Skin of body (tissue), 2 donors: Measurements from ENCODE around the gene LRP4. TPM values are rescaled to one million over a fixed set of nuclear protein-coding genes. Genes with fewer than 3 reads are reported as not detected.

Experiments used
- DNase-seq: peaks from one replicate; lab custom pipeline; 2025; lab: John Stamatoyannopoulos, UW
- total RNA-seq: library from RNA; depleted of rRNA; stranded (reverse); fragments of >200 nt; gene quantifications from one replicate; pipeline ENCODE4 v1.2.3, GENCODE V29; 2014

Gene LRP4
- total RNA-seq, 1 donor from 2014 or later: 25.6 TPM

DNA sequence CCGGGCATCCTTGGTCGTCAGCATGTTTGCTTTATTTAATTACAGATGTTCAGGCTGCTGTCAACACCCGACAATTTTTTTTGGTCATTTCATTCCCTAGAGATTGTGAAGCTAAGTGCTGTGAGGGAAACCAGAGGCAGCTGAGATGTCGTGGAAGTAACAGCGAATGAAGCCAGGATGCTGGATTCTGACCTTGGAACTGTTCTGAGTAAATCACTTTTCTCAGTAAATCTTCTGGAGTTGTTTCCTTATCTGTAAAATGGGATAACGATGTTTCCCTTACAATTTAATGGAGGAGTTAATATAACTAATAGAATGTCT, 71.9 kb downstream of the LRP4 start:
- no peak for DNase-seq

DNA sequence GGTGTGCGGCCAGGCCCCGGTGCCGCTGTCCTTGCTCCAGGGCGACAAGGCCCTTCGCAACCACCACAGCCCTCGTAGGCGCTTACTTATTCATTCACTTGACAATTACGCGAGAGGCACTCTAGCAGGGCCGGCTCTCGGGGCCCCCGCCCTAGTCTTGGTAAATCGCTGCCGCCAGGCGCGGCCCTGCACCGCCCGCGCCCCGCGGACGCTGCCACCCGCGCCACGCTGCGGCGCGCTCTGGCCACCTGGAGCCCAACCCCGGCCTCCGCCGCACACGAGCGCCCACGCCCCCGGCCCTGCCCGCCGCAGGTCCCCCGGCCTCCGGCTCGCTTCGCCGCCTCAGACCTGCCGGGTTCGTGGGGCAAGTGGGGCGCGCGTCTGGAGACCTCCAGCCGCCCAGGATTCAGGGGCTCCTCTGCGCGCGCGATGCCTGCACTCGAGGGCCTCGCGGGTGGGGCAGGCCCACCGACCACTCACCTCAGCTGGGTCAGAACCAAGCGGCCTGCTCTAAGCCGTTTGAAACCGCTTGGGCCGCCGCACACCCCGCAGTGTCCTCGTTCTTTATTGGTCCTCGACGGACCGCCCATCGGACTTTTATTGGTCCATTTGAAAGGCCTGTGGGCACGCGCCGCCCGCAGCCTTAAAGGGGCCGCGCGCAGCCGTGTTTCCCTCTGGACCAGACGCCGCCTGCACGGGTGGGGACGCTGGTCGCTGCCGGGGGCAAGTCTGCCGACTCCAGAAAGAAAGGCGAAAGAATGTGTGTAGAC, 72.4 kb downstream of the LRP4 start, which contains the start of gene CKAP5:
Gene CKAP5 (minus strand): TSS at position 541 of the 770 bp plus-strand sequence. CDS start 25,049 bp downstream, outside the sequence.
- DNase-seq: peak; percentile 71

DNA sequence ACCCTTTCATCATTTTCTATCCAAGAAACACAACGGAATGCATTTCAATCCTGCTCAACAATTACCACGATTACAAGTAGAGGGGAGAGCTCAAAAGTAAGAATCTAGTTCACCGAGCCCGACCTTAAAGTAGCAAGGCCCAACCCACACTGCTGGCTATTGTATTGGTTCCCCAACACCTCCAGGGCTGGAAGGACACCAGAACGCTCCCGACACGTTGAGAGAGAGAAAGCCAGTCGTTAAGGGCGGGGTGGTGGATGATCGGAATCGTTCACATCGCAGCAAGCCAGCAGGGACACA, 73.0 kb downstream of the LRP4 start:
- no peak for DNase-seq

DNA sequence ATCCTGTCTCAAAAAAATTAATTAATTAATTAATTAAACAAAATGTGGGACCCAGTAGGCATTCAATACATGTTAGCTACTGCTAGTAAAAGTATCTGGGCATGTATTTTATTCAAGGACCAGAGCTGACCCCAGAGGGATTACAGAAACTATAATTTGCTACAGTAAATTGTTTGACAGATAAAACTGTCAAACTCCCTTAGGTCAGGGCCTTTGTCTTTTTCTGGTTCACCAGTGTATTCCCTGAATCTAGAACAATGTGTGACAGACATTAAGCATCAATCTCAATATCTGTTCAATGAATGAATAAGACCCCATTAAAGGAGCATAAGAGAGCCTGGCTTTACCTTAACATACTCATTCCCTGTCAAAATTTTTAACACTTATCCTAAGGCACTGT, 78.2 kb downstream of the LRP4 start:
- DNase-seq: no peak

DNA sequence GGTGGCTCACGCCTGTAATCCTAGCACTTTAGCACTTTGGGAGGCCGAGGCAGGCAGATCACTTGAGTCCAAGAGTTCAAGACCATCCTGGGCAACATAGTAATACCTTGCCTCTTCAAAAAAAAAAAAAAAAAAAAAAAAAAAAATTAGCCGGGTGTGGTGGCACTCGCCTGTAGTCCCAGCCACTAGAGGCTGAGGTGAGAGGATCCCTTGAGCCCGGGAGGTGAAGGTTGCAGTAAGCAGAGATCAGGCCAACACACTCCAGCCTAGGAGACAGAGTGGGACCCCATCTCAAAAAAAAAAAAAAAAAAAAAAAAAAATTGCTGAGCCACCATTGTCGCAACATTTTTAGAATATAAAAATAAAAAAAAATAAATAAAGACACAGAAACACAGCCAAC, 79.8 kb downstream of the LRP4 start:
- no peak for DNase-seq

DNA sequence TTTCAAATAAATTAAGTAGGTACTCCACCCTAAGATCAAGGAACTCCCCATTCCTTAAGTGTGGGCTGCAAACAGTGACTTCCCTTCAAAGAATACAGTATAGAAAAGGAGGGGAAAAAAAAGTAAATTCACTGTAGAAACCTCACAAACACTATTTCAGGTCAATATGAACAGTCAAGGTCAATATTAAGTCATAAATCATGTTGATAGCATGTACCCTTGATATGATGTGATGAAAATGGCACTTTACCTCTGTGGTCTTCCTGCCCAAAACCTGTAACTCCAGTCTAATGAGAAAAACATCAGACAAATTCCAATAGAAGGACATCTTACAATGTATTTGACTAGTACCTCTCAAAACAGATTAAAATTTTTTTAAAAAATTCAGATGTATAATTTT, 80.5 kb downstream of the LRP4 start:
- no peak for DNase-seq

DNA sequence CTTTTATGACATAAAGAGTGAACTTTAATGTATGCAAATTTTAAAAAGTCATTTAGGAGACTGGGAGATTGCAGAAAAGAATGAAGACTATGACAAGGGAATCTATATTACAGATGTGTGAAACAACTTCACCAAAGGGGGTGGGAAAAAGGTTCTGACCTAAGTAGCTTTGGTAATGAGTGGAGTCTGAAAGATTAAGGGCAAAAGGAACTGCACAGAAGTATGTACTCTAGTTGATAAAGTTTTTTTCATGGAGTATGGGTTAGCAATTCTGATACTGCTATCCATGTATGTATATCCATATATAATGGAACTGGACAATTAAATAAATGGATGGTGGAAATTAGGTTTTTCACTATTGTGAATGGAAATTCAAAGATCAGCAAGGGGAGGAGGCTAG, 81.5 kb downstream of the LRP4 start:
- no peak for DNase-seq

DNA sequence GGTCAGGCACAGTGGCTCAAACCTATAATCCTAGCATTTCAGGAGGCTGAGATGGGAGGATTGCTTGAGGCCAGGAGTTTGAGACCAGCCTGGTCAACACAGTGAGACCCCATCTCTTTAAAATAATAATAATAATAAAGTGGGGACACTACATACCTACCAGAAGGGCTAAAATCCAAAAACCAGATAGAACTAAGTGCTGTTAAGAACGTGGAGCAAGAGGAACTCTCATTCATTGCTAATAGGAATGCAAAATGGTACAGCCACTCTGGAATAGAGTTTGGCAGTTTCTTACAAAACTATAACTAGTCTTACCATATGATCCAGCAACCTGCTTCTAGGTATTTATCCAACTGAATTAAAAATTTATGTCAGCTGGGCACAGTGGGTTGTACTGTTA, 81.9 kb downstream of the LRP4 start:
- no peak for DNase-seq

DNA sequence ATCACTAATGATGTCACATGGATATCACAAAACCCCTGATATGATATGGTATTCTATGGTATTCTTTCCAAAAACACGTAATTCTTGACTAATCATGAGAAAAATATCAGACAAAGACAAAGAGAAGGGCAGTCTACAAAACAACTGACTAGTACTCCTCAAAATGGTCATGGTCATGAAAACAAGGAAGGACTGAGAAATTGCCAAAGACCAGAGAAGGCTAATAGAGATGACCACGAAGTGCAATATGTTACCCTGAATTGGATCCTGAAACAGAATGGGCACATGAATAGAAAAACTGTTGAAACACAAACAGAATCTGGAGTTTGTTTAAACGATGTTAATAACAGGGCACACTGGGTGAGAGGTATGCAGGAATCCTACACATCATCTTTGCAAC, 82.5 kb downstream of the LRP4 start:
- DNase-seq: no peak

DNA sequence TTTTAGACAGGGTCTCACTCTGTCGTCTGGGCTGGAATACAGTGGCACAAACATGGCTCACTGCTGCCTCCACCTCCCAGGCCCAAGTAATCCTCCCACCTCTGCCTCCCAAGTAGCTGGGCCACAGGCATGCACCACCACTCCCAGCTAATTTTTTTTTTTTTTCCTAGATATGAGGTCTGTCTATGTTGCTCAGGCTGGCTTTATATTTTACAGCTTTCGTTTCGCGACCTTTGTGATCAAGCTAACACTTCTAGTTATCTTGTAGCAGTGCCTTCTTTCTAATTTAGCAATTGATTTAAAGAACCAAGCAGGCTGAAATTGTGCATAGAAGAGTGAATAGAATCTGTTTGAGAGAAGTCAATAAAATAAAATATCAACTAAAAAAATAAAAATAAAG, 83.5 kb downstream of the LRP4 start:
- DNase-seq: no peak

DNA sequence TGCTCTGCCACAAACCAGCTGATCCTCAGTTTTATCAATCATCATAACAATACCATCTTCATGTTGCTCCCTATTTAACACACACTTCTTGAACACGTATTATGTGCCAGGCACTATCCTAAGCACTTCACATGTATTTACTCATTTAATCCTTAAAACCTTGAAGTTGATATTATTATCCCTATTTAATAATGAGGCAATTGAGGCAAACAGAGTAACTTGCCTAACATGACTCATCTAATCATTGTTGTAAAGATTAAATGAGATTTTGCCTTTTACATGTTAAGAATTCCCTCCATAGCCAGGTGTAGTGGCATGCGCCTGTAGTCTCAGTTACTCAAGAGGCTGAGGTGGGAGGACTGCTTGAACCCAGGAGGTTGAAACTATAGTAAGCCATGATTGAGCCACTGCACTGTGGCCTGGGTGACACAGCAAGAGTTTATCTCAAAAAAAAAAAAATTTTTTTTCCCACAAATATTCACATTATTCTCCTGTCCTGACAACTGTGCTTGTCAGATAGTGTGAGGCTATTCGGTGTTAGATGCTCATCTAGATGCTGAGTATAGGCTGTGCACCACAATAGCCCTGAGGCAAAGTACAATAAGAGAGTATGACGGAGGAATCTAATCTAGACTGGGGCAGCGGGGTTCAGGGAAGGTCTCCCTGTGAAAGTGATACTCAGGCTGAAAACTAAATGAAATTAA, 85.7 kb downstream of the LRP4 start:
- DNase-seq: no peak

DNA sequence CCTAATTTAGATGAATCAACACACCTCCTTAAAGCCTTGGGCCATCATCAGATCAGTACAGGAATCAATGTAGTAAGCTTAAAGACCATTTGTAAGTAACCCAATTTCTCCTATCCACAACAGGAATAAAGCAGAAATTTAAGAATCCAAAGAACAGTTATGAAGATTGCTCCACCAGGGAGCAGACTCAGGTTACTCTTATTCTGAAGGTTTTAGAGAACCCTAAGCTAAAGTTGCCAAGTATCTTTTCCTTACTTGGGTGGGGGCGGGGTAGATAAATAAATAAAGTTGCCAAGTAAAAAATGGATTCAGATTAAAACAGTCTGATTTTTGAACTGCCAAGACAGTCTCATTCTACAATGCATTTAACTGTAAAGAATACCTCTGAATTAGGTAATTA, 90.4 kb downstream of the LRP4 start:
- DNase-seq: no peak

DNA sequence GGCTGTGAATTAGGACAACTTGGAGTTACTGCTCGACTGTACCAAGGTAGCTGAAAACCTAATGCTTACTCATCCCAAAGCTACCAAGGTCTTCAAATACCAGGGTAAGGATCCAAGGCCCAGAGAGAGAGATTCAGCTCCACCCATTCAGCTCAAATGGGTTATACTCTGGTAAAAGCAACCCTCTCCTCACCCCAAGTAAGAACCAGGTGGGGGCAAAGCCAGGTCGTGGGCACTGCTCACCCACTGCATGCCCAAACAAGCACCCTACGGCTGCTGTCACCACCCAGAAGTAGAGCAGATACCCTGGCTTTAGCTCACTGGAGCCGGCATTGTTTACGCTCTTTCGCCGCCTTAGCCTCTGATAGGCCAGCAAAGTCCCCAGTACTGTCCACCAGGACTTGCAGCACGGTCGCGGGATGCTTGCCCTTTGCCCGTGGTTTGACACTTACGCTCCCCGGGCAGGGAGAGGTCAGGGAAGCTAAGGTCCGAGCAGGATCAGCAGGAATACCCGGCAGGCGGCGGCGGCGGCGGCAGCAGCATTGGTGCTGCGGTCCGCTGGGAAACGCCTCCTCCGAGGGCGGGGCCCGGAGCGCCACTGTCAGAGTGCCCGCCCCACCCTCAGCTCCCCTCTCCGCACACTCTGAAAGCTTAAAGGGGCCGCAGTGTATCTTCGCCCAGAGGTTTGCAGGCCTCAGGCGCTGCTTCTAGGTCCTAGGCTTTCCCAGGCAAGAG, 91.9 kb downstream of the LRP4 start:
- DNase-seq: peak; percentile 37

DNA sequence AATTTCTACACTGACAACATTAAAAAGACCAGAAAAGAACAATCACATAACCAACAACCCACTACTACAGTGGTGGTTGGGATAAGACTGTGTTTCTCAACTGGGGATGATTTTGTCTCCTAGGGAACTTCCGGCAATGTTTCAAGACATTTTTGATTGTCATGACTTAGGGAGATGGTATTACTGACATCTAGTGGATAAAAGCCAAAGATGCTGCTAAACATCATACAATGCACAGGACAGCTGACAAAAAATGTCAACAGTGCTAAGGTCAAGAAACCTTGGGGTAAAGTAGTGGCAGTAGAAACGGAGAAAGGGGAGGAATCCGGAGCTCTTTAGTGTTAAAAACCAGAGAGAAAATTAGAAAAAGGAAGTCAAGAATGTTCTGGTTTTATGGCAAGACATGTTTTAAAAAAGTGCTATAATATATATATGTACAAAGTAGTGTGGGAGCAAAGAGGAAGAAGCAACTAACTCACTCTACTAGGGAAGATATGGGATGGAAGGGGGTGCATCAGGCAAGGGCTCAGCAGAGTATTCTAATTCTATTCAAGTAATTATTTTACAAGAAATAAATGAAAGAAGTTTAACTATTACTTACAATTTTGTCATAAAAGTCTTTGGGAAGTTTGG, 109.4 kb downstream of the LRP4 start:
- peak; percentile 2 for DNase-seq

Other genes with a start within 250 kb of the LRP4 start
- gene ARHGAP1, start 217.9 kb downstream of the LRP4 start, total RNA-seq: 28.5 TPM
- 2.5 TPM for gene ZNF408, start 217.5 kb downstream of the LRP4 start, total RNA-seq
- gene F2, start 199.3 kb downstream of the LRP4 start, total RNA-seq: not detected
- 73.4 TPM for gene CKAP5, start 72.3 kb downstream of the LRP4 start, total RNA-seq
- gene CSTPP1, start 18.2 kb upstream of the LRP4 start, total RNA-seq: 20.7 TPM